ENCODE data around the gene TST. TPM values are rescaled to one million over a fixed set of nuclear protein-coding genes. Genes with fewer than 3 reads are reported as not detected.

Gene TST
- total and polyA plus RNA-seq, 9 of the 15 experiments (the other 6 are each of a cell fraction or from before 2014, with no cell fraction given), result 1.4 to 26.9 (median 12.4) TPM

GRCh38 chr22:37037669-37038068, 18.4 kb upstream of the TST start (continued):
- TF ChIP-seq, protein P1, sequence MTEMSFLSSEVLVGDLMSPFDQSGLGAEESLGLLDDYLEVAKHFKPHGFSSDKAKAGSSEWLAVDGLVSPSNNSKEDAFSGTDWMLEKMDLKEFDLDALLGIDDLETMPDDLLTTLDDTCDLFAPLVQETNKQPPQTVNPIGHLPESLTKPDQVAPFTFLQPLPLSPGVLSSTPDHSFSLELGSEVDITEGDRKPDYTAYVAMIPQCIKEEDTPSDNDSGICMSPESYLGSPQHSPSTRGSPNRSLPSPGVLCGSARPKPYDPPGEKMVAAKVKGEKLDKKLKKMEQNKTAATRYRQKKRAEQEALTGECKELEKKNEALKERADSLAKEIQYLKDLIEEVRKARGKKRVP (CRISPR knock-in tag; IDR thresholded peaks at IDR 0.05), result no peak
- no peak for TF ChIP-seq ZNF586 (CRISPR knock-in tag; conservative IDR thresholded peaks at IDR 0.05)
- TF ChIP-seq, protein P2, sequence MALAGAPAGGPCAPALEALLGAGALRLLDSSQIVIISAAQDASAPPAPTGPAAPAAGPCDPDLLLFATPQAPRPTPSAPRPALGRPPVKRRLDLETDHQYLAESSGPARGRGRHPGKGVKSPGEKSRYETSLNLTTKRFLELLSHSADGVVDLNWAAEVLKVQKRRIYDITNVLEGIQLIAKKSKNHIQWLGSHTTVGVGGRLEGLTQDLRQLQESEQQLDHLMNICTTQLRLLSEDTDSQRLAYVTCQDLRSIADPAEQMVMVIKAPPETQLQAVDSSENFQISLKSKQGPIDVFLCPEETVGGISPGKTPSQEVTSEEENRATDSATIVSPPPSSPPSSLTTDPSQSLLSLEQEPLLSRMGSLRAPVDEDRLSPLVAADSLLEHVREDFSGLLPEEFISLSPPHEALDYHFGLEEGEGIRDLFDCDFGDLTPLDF (CRISPR knock-in tag; IDR thresholded peaks at IDR 0.05), result no peak
- no peak for TF ChIP-seq ETS2 (tag; IDR thresholded peaks at IDR 0.05; ENCODE audit: borderline replicate concordance, poor library complexity, severe bottlenecking)

DNA sequence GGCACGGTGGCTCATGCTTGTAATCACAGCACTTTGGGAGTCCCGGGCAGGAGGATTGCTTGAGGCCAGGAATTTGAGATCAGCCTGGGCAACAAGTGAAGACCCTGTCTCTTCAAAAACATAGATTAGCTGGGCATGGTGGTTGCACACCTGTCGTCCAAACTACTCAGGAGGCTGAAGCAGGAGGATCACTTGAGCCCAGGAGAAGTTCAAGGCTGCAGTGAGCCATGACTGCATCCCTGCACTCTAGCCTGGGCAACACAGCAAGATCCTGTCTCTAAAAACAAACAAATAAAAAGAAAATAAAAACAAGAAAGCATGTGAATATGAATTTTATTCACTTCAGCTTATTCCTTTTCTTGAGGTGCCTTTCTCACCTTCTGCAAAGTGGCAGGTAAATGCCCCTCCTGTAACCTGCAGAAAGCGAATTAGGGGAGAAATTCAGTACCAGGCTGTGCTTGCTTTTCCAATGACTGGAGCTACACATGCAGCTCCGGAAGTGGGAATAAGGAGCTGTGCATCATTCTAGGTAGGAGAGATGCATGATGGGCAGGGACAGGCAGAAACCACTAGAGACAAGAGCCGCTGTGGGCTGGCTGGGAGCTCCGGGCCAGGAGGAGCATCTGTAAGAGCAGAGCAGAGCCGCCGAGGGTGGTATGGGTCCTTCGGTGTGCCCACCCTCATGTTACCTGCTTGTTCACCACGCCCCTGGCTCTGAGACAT, 17.6 kb upstream of the TST start:
- no peak overlapping the region for H2AFZ ChIP-seq (ENCODE audit: low read depth, low read length)
- no peaks in the 10 kb centered on the region for H3K9me1 ChIP-seq (ENCODE audit: control insufficient read depth, insufficient read depth, low read length)
- ATAC-seq (no peak), DNase-seq (ENCODE audit: extremely low read depth in 1 of 4, low spot score in 3 of 4) (no peak), FAIRE-seq (no peak)
- H3K4me2 ChIP-seq (ENCODE audit: insufficient read depth, low read length), result no peak overlapping the region
- ChIA-PET CTCF (ENCODE audit: low intra/inter-chr PET ratio) (no interaction called here), POLR2A (no interaction called here)
- H3K27me3 ChIP-seq (ENCODE audit: control insufficient read depth in 2 of 2, insufficient read depth in 2 of 2, low read length in 2 of 2), result peaks cover 4 to 9% of the 10 kb centered on the region in 2 experiments; a peak in 2 of 5 replicates
- no peak overlapping the region for H3K9ac ChIP-seq (ENCODE audit: insufficient read depth in 1 of 2, low read depth in 2 of 2, low read length in 2 of 2)
- WGBS (ENCODE audit: insufficient coverage, low coverage, missing lambda C conversion rate), result 5% methylated on average over 10 of the region's 11 CpGs
- no peak overlapping the region for H3K4me3 ChIP-seq
- no peaks in the 10 kb centered on the region for H3K9me3 ChIP-seq (replicated peaks; ENCODE audit: control insufficient read depth, insufficient read depth, low read depth, low read length)
- no peaks in the 10 kb centered on the region for H4K20me1 ChIP-seq (replicated peaks; ENCODE audit: control insufficient read depth, insufficient read depth, low read length)
- BruUV-seq (replicated peaks), result no TSS peak
- no peak overlapping the region for H3K27ac ChIP-seq (ENCODE audit: extremely low read depth, low read depth, low read length)
- peaks cover 4 to 7% of the 10 kb centered on the region in 2 experiments; a peak in 4 of 5 replicates for H3K4me1 ChIP-seq (replicated peaks in 1 of 2; ENCODE audit: control insufficient read depth in 2 of 2, insufficient read depth in 2 of 2, low read length in 2 of 2)
- in situ Hi-C loops (cut with MboI), result no loop called here
- no peaks in the 10 kb centered on the region for H3K79me2 ChIP-seq (ENCODE audit: control insufficient read depth, insufficient read depth, low read length)
- no peak for TF ChIP-seq SUPT5H (IDR thresholded peaks at IDR 0.05)
- peak; percentile 67; the same call in 1 of the 2 replicates for TF ChIP-seq ZNF121 (CRISPR knock-in tag; conservative IDR thresholded peaks at IDR 0.05)
- intact Hi-C loops (cut with micrococcal nuclease), result no loop called here
- no peaks in the 10 kb centered on the region for H3K36me3 ChIP-seq (ENCODE audit: control insufficient read depth, insufficient read depth, low read length)

All from K562 (cell line).